ENCODE measurements around the gene MEIOSIN.

The MEIOSIN gene

GRCh38 chr19:45785781-45786532, 52.7 kb downstream of the MEIOSIN start:
- in situ Hi-C loops (cut with HindIII; ENCODE audit: low sequenced_read_pairs): no loop called here
- H3K4me3 ChIP-seq (ENCODE audit: low read depth, low read length): no peak overlapping the region
- no peak for DNase-seq (ENCODE audit: low read depth)
- TF ChIP-seq, protein P1, sequence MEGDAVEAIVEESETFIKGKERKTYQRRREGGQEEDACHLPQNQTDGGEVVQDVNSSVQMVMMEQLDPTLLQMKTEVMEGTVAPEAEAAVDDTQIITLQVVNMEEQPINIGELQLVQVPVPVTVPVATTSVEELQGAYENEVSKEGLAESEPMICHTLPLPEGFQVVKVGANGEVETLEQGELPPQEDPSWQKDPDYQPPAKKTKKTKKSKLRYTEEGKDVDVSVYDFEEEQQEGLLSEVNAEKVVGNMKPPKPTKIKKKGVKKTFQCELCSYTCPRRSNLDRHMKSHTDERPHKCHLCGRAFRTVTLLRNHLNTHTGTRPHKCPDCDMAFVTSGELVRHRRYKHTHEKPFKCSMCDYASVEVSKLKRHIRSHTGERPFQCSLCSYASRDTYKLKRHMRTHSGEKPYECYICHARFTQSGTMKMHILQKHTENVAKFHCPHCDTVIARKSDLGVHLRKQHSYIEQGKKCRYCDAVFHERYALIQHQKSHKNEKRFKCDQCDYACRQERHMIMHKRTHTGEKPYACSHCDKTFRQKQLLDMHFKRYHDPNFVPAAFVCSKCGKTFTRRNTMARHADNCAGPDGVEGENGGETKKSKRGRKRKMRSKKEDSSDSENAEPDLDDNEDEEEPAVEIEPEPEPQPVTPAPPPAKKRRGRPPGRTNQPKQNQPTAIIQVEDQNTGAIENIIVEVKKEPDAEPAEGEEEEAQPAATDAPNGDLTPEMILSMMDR (IDR thresholded peaks at IDR 0.05; ENCODE audit: low read depth, low read length, missing control alignments): no peak

DNA sequence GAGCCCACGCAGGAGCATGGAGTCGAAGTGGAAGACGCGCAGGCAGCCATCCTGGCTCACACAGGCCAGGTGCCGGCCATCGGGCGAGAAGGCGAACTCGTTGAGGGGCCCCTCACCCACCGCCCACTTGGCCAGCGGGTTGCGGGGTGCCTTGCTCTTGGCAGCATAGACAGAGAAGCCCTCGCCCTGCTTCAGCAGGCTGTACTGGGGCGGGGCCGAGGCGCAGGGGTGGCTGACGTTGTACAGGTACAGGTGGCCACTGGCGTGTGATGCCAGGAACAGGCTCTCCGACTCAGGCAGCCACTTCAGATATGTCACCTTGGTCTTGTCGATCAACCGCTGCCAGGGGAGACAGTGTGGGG, 53.3 kb downstream of the MEIOSIN start:
- no peak for DNase-seq (ENCODE audit: low read depth)
- in situ Hi-C loops (cut with HindIII; ENCODE audit: low sequenced_read_pairs): no loop called here
- no peak overlapping the region for H3K4me3 ChIP-seq (ENCODE audit: low read depth, low read length)
- TF ChIP-seq, protein P1 (IDR thresholded peaks at IDR 0.05; ENCODE audit: low read depth, low read length, missing control alignments): no peak

- no peak overlapping the region for H3K4me3 ChIP-seq (ENCODE audit: low read depth, low read length)
- DNase-seq (ENCODE audit: low read depth): no peak
- in situ Hi-C loops (cut with HindIII; ENCODE audit: low sequenced_read_pairs): no loop called here
- TF ChIP-seq, protein P1 (IDR thresholded peaks at IDR 0.05; ENCODE audit: low read depth, low read length, missing control alignments): no peak
Observed at GRCh38 chr19:45789035-45789786, 56.0 kb downstream of the MEIOSIN start.

DNA sequence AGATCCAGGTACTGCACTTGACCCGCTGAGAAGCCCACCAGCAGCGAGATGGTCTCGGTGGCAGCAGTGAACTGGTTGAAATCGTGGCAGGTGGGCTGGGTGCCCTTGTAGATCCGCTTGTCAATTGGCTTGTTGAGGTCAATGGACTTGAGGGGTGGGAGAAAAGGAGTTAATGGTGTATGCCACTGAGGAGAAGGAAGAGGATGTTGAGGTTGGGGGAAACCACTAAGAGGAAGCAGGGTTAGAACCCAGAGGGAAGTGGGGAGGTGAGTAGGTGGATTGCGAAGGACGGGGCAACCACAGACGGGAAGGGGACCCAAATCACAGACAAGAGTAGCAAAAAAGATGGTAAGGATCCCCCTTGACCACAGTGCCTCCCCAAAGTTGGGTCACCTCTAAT, 57.7 kb downstream of the MEIOSIN start:
- TF ChIP-seq, protein P1 (IDR thresholded peaks at IDR 0.05; ENCODE audit: low read depth, low read length, missing control alignments): no peak
- H3K4me3 ChIP-seq (ENCODE audit: low read depth, low read length): peak overlapping the region; percentile 89
- DNase-seq (ENCODE audit: low read depth): no peak
- in situ Hi-C loops (cut with HindIII; ENCODE audit: low sequenced_read_pairs): no loop called here

DNA sequence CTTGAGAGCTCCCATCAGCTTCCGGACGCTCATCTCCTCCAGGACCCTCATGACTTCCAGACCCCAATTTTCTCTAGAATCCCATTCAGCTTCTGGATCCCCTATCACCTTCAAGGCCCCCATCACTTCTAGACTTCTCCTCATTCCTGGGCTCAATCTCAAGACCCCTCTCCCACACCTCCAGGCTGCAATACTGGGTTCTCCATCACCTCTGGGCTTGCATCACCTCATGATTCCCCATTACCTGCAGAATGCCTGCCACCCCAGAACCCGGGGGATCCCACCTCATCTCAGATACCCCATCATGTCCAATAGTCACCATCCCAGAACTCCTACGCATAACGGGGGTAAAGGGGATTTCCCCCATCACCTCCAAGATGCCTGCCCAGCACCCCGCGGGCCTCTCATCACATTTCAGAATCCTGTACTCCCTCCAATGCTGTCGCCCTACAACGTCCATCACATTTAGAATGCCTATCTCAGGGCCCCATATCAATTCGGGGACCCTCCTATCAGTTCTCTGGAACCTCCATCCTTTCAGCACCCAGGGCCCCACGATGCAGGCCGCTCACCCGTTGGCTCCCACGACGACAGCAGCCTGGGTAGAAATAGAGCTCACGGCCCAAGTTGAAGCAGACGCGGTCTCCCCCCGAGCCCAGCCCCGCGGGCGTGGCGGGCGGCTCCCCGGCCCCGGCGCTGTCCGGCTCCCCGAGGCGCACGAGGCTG, 58.7 kb downstream of the MEIOSIN start:
- peak overlapping the region; percentile 89 for H3K4me3 ChIP-seq (ENCODE audit: low read depth, low read length)
- no peak for DNase-seq (ENCODE audit: low read depth)
- in situ Hi-C loops (cut with HindIII; ENCODE audit: low sequenced_read_pairs): no loop called here
- TF ChIP-seq, protein P1 (IDR thresholded peaks at IDR 0.05; ENCODE audit: low read depth, low read length, missing control alignments): no peak

DNA sequence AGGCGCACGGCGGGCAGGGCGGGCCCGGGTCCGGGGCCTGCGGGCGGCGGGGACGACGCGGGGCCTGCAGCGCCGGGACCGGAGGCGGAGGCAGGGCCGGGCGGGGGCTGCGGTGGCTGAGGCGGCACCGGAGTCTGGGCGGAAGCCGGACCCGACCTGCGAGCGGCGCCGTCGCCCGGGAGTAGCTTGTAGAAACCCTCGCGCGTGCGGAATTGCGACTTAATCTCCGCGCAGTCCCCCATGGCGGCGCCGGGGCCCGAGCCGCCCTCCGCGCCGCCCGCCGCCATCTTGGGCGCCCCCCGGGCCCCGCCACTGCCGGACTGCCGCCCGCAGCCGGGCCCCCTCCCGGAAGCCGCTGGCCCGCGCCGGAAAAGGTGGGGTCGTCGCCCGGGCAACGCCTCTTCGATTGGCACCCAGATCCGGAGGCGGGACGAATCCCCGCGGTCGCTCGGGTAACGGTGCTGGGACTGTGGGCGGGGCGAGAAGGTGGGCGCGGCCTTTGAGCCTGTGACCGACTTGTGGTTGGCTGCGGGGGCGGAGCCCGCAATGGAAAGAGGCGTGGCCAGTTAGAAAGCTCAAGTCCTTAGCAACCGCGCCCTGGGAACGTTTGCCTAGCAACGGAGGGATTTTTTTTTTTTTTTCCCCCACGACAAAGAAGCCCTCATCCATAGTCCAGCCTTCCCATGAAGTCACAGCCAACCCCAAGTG, 59.4 kb downstream of the MEIOSIN start, which contains the start of gene DMWD:
Gene DMWD, minus strand, starts transcription at position 376 of the 708 bp plus-strand sequence. Its CDS starts 89 bp downstream, at position 287.
- in situ Hi-C loops (cut with HindIII; ENCODE audit: low sequenced_read_pairs): no loop called here
- TF ChIP-seq, protein P1 (IDR thresholded peaks at IDR 0.05; ENCODE audit: low read depth, low read length, missing control alignments): no peak
- H3K4me3 ChIP-seq (ENCODE audit: low read depth, low read length): peak within 1 kb of the TSS; percentile 89
- peak; percentile 95 for DNase-seq (ENCODE audit: low read depth)
